Fibroblast of mammary gland (primary cell): ENCODE results near the gene USP25.

Experiments
- DNase-seq: peaks from one replicate; pipeline ENCODE4 v3.0.0-alpha.2; 2010; ENCODE audit warnings: low read depth
- H3K4me3 ChIP-seq: 2 replicates; pipeline ENCODE4 v1.5.1; 2011; ENCODE audit warnings: low read depth, mild to moderate bottlenecking, low read length, moderate library complexity; ENCODE audit not compliant: control insufficient read depth
- TF ChIP-seq, protein P1 (sequence below): conservative IDR thresholded peaks from 2 replicates; pipeline ENCODE4 v1.5.1; 2011; ENCODE audit warnings: low read depth, low read length, inconsistent platforms; ENCODE audit not compliant: control insufficient read depth, insufficient read depth

USP25 gene

DNA sequence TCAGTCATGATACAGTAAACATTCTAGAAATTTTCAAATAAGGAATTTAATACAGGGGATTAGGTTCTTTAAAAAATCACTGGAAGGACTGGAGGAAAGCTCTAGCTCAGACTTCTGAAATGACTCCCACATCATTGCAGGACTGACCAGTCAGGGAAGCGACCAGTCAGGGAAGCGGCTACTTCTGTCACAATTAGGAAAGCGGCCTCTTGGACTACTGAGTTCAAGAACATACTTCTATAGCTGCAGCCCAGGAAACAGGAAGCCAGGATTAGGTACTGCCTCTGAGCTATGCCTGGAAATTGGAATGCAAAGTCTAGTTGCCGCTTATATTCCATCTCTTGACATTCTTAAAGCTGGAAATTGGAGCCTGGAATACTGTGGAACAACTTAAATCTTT, 45.5 kb downstream of the USP25 start:
- TF ChIP-seq, protein P1, sequence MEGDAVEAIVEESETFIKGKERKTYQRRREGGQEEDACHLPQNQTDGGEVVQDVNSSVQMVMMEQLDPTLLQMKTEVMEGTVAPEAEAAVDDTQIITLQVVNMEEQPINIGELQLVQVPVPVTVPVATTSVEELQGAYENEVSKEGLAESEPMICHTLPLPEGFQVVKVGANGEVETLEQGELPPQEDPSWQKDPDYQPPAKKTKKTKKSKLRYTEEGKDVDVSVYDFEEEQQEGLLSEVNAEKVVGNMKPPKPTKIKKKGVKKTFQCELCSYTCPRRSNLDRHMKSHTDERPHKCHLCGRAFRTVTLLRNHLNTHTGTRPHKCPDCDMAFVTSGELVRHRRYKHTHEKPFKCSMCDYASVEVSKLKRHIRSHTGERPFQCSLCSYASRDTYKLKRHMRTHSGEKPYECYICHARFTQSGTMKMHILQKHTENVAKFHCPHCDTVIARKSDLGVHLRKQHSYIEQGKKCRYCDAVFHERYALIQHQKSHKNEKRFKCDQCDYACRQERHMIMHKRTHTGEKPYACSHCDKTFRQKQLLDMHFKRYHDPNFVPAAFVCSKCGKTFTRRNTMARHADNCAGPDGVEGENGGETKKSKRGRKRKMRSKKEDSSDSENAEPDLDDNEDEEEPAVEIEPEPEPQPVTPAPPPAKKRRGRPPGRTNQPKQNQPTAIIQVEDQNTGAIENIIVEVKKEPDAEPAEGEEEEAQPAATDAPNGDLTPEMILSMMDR = no peak
- no peak for DNase-seq

DNA sequence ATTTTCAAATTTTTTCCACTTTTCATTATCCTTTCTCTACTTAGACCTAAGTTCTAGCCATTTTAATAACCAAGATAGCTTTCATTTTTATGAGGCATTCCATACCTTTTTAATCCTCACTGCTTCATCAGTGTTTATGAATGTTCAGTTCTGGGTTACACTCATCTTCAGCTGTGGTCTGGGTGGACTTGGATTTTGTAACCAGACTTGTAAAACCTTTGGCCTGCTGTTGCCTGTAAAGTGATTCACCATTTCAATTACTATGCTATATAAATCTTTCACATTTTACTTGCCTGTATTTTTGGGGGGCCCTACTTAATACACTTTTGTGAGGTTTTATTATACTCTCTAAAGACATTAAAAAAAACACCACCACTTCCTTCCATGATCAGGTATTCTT, 46.2 kb downstream of the USP25 start:
- peak; percentile 89 for DNase-seq
- TF ChIP-seq, protein P1 = no peak

More for the DNA sequence above, 45.5 kb downstream of the USP25 start:
- no peak overlapping the region for H3K4me3 ChIP-seq

DNA sequence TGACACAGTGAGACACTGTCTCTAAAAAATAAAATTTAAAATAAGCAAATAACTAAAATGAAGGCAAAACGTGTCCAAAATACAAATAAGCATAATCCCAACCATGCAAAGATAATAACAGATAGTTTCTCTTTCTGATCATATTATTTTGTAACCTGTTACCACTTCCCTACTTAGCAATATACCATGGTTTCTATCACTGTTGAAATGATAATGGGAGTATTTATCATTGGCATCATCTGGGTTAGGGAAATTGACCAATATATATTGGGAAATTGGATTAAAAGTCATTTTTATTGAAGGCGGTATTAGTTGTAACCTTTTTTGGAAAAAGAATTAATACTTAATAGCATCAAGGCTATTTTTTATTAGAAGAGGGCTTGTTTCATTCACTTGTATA, 47.0 kb downstream of the USP25 start:
- TF ChIP-seq, protein P1 = no peak
- no peak for DNase-seq
- no peak overlapping the region for H3K4me3 ChIP-seq

More for the DNA sequence above, 46.2 kb downstream of the USP25 start:
- H3K4me3 ChIP-seq = no peak overlapping the region

DNA sequence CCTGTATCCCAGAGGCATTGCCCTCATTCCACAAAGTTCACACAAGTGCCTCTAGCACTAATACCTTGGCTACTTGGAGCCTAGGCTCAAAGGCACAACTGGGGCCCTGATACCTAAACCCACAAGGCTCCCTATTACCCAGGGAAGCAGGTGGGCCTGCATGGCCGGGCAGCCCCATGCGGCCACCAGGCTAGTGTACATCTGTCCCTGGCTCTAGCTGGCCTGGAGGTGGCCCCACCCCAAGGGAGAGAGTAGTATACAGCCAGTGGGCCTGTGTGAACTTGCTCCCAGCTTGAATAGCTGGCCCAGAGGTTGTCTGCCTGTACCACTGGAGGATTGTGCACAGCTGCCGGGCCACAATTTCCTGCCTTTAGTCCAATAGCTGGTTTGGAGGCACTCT, 52.2 kb downstream of the USP25 start:
- DNase-seq = no peak
- H3K4me3 ChIP-seq = no peak overlapping the region
- TF ChIP-seq, protein P1 = no peak

DNA sequence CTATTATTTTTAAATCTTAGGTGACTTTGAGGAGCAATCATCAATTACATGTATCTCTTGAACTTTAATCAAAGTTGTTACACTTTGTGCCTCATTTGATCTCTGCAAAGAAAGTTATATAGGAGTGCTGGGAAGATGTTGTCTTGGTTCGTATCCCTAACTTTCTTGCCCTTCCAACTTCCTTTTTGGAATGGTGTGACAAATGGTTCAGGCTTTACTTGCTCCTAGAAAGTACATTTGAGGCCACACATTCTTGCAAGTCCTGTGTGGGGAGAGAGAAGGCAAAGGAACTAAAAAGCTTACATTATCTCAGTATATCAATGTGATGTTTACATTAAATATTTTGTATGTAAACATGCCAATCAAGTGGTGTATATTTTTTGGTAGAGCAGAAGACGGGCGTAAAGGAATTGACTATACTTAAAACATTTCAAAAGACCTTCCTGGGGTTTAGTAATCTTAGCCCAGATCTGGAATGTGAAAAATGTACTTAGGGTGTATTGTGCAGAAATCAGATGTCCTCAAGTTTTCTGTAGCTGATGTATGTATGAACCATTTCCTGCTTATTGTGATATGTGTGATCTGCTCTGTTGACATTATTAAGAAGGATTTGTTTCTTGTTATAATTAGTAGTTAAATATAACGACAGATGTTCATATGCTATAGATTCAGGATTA, 59.2 kb downstream of the USP25 start:
- peak; percentile 13 for DNase-seq
- TF ChIP-seq, protein P1 = no peak
- no peak overlapping the region for H3K4me3 ChIP-seq

DNA sequence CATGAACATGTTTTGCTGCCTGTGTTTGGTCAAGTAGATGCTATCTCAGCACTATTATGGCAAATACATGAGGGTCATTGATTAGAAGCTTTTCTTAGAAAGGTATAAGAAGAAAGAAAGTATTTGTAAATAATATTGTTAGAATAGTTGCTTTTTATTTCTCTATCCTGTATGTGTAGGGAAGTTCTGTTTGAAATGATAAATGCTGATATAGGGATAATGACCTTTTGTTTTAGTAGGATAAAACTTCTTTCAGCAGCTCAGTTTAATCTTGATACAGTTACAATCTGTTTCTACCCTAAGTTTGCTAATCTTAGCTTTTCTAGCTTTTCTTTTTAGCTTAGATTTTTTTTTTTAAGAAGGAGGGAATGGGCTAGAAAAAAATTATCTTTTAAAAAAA, 63.3 kb downstream of the USP25 start:
- TF ChIP-seq, protein P1 = no peak
- no peak overlapping the region for H3K4me3 ChIP-seq
- no peak for DNase-seq
